Body of pancreas (tissue), 4 donors: Measurements from ENCODE around the gene TMEM223. TPM values are rescaled to one million over a fixed set of nuclear protein-coding genes. Genes with fewer than 3 reads are reported as not detected.

Experiments
- ATAC-seq: fragments of 150-250 bp; one replicate; pipeline ENCODE4 v1.9.1; 2016
- DNase-seq, 4 donors: peaks; one replicate each; pipeline ENCODE4 v3.0.0-alpha.2; 2019
- H3K27ac ChIP-seq, 4 donors: fragments of 200-600 bp; sonication (generic); 1 replicate in 3 of 4; 2 replicates in 1 of 4; pipeline versions ENCODE4 v1.5.1 to v1.6.1; 2016 to 2019; ENCODE audit warnings: mild to moderate bottlenecking in 1 of 4, mixed read lengths in 1 of 4, moderate library complexity in 1 of 4
- H3K27me3 ChIP-seq, 2 donors: fragments of 200-600 bp; sonication (generic); one replicate each; pipeline ENCODE4 v1.6.0; 2016; ENCODE audit warnings: mild to moderate bottlenecking in 1 of 2
- H3K36me3 ChIP-seq, 2 donors: fragments of 200-600 bp; sonication (generic); replicated peaks in 1 of 2; 2 replicates each; pipeline ENCODE4 v1.5.1; 2016; ENCODE audit warnings: low read depth in 2 of 2; ENCODE audit not compliant: insufficient read depth in 1 of 2
- H3K4me1 ChIP-seq: fragments of 200-600 bp; sonication (generic); one replicate; pipeline ENCODE4 v1.6.0; 2016
- H3K4me3 ChIP-seq, 2 donors: fragments of 200-600 bp; sonication (generic); 1 replicate in 1 of 2; 2 replicates in 1 of 2; pipeline ENCODE4 v1.5.1; 2016 to 2019
- H3K9me3 ChIP-seq, 3 donors: fragments of 200-600 bp; sonication (generic); 1 replicate in 2 of 3; 2 replicates in 1 of 3; pipeline ENCODE4 v1.5.1; 2016
- CTCF ChIP-seq, 7 experiments: fragments of 450-650 bp in 4 of 7; fragments of 200-600 bp in 3 of 7; sonication (generic) in 3 of 7; IDR thresholded peaks; one replicate each; pipeline ENCODE4 v1.5.1; 2016 to 2019; ENCODE audit warnings: antibody characterized with exemption in 7 of 7
- POLR2A ChIP-seq, 3 donors: fragments of 450-650 bp; IDR thresholded peaks; one replicate each; pipeline ENCODE4 v1.6.1; 2016; ENCODE audit warnings: antibody characterized with exemption in 3 of 3, mild to moderate bottlenecking in 2 of 3
- WGBS, 2 donors: methylation state at CpG; one replicate each; pipeline ENCODE4 v1.1.5; 2017; 5-methylcytosine and 5-hydroxymethylcytosine counted together
- intact Hi-C: fragments of 100-400 bp; cut with DNase I; formaldehyde crosslinking; loops from one replicate; pipeline ENCODE4 v1.15.1; 2023
- total RNA-seq, 2 donors: library from RNA; depleted of rRNA; stranded (reverse); fragments of >200 nt; gene quantifications; one replicate each; pipeline ENCODE4 v1.1.0, GENCODE V29; 2016

Gene TMEM223
- total RNA-seq, 2 donors from 2014 or later = 6.2 to 29.0 TPM

GRCh38 chr11:62823677-62824076 is 31.9 kb upstream of the TMEM223 start:
- TF ChIP-seq CTCF (IDR thresholded peaks at IDR 0.05) (no peak), POLR2A (IDR thresholded peaks at IDR 0.05) (no peak)
- WGBS, 2 donors = 87 to 89% methylated on average over 3 of the region's 3 CpGs
- Histone ChIP-seq H3K4me1 (peaks cover 5% of the 10 kb centered on the region), H3K36me3 (peaks cover 24 to 65% of the 10 kb centered on the region in 2 donors), H3K9me3 (no peaks in the 10 kb centered on the region), H3K27ac (no peak overlapping the region), H3K4me3 (no peak overlapping the region), H3K27me3 (no peaks in the 10 kb centered on the region)
- DNase-seq = no peak
- intact Hi-C loops = no loop called here
- no peak for ATAC-seq

GRCh38 chr11:62817129-62817528 is 25.3 kb upstream of the TMEM223 start:
- no peak for DNase-seq
- no peak for ATAC-seq
- H3K27me3 ChIP-seq = no peaks in the 10 kb centered on the region
- no peak overlapping the region for H3K4me3 ChIP-seq
- intact Hi-C loops = no loop called here
- H3K4me1 ChIP-seq = no peaks in the 10 kb centered on the region
- 74 to 93% methylated on average over 4 of the region's 4 CpGs for WGBS, 2 donors
- H3K27ac ChIP-seq = no peak overlapping the region
- H3K36me3 ChIP-seq = peaks cover 0 to 25% of the 10 kb centered on the region in 2 donors
- H3K9me3 ChIP-seq = no peaks in the 10 kb centered on the region
- TF ChIP-seq POLR2A (IDR thresholded peaks at IDR 0.05) (no peak), CTCF (IDR thresholded peaks at IDR 0.05) (no peak)

DNA sequence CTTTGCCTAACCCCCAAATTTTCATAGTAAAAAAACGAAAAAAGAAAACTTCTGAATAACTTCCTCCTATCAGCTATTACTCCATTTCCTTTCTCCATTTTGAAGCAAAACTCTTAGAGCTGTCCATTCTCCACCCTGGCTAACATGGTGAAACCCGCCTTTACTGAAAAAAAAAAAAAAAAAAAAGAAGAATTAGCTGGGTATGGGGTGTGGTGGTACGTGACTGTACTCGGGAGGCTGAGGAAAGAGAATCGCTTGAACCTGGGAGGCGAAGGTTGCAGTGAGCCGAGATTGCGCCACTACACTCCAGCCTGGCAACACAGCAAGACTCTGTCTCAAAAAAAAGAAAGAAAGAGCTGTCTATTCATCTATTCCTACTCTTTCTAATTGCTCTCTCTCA is 24.8 kb upstream of the TMEM223 start:
- TF ChIP-seq CTCF (IDR thresholded peaks at IDR 0.05) (no peak), POLR2A (IDR thresholded peaks at IDR 0.05) (no peak)
- intact Hi-C loops = no loop called here
- 78 to 90% methylated on average over 8 of the region's 8 CpGs for WGBS, 2 donors
- H3K4me3 ChIP-seq = no peak overlapping the region
- no peak overlapping the region for H3K27ac ChIP-seq
- no peak for DNase-seq
- peaks cover 0 to 21% of the 10 kb centered on the region in 2 donors for H3K36me3 ChIP-seq
- H3K9me3 ChIP-seq = no peaks in the 10 kb centered on the region
- H3K27me3 ChIP-seq = no peaks in the 10 kb centered on the region
- no peaks in the 10 kb centered on the region for H3K4me1 ChIP-seq
- no peak for ATAC-seq

- WGBS, 2 donors = 74 to 83% methylated on average over 2 of the region's 2 CpGs
- no peak for ATAC-seq
- no peak overlapping the region for H3K4me3 ChIP-seq
- TF ChIP-seq POLR2A (IDR thresholded peaks at IDR 0.05) (no peak), CTCF (IDR thresholded peaks at IDR 0.05) (no peak)
- H3K4me1 ChIP-seq = peaks cover 1% of the 10 kb centered on the region
- intact Hi-C loops = no loop called here
- DNase-seq = no peak
- no peak overlapping the region for H3K27ac ChIP-seq
- no peaks in the 10 kb centered on the region for H3K9me3 ChIP-seq
- no peaks in the 10 kb centered on the region for H3K36me3 ChIP-seq
- H3K27me3 ChIP-seq = no peaks in the 10 kb centered on the region
Observed at GRCh38 chr11:62811659-62812058, 19.9 kb upstream of the TMEM223 start.

- no peak for DNase-seq
- Histone ChIP-seq H3K36me3 (no peaks in the 10 kb centered on the region), H3K9me3 (no peaks in the 10 kb centered on the region), H3K27ac (no peak overlapping the region), H3K4me3 (no peak overlapping the region), H3K4me1 (peaks cover 11% of the 10 kb centered on the region), H3K27me3 (no peaks in the 10 kb centered on the region)
- TF ChIP-seq CTCF (IDR thresholded peaks at IDR 0.05) (no peak), POLR2A (IDR thresholded peaks at IDR 0.05) (no peak)
- WGBS, 2 donors = 14 to 20% methylated on average over 1 of the region's 1 CpG
- no peak for ATAC-seq
- intact Hi-C loops = no loop called here
Observed at GRCh38 chr11:62810748-62811147, 18.9 kb upstream of the TMEM223 start.
